Ishikawa (cell line): ENCODE results near the gene OR2L5.

Experiments
- CEBPB ChIP-seq: IDR thresholded peaks from 2 replicates; pipeline ENCODE4 v1.6.1; 2012
- CREB1 ChIP-seq: IDR thresholded peaks from 2 replicates; pipeline ENCODE4 v1.6.1; 2012; ENCODE audit warnings: low read depth
- EGR1 ChIP-seq: IDR thresholded peaks from 2 replicates; pipeline ENCODE4 v1.6.1; 2012
- EP300 ChIP-seq: IDR thresholded peaks from 2 replicates; pipeline ENCODE4 v1.6.1; 2012; ENCODE audit warnings: borderline replicate concordance
- FOXM1 ChIP-seq: IDR thresholded peaks from 2 replicates; pipeline ENCODE4 v1.6.1; 2012; ENCODE audit warnings: low read depth, borderline replicate concordance
- MAX ChIP-seq: IDR thresholded peaks from 2 replicates; pipeline ENCODE4 v1.6.1; 2012
- NFIC ChIP-seq: IDR thresholded peaks from 2 replicates; pipeline ENCODE4 v1.6.1; 2012
- RAD21 ChIP-seq: IDR thresholded peaks from 2 replicates; pipeline ENCODE4 v1.6.1; 2012; ENCODE audit warnings: low read depth
- REST ChIP-seq: IDR thresholded peaks from 2 replicates; pipeline ENCODE4 v1.6.1; 2012; ENCODE audit warnings: low read depth, mild to moderate bottlenecking
- TAF1 ChIP-seq: IDR thresholded peaks from 2 replicates; pipeline ENCODE4 v1.6.1; 2012; ENCODE audit warnings: low read depth, mild to moderate bottlenecking
- TCF12 ChIP-seq: IDR thresholded peaks from 2 replicates; pipeline ENCODE4 v1.6.1; 2012; ENCODE audit warnings: low read depth
- TEAD4 ChIP-seq: IDR thresholded peaks from 2 replicates; pipeline ENCODE4 v1.6.1; 2012
- USF1 ChIP-seq: IDR thresholded peaks from 2 replicates; pipeline ENCODE4 v1.6.1; 2012
- YY1 ChIP-seq: IDR thresholded peaks from 2 replicates; pipeline ENCODE4 v1.6.1; 2012; ENCODE audit warnings: low read depth
- ZBTB7A ChIP-seq: IDR thresholded peaks from 2 replicates; pipeline ENCODE4 v1.6.1; 2012; ENCODE audit warnings: low read depth

The OR2L5 gene

GRCh38 chr1:248029770-248030169 lies 16.3 kb downstream of the OR2L5 start, which contains the start of gene OR2L2:
OR2L2 (plus strand) TSS chr1:248030070; CDS start chr1:248038268, 8,198 bp downstream.
- TF ChIP-seq TAF1, result no peak
- no peak for TF ChIP-seq TCF12
- TF ChIP-seq ZBTB7A, result no peak
- TF ChIP-seq CREB1, result no peak
- TF ChIP-seq EP300, result no peak
- TF ChIP-seq CEBPB, result no peak
- TF ChIP-seq REST, result no peak
- no peak for TF ChIP-seq USF1
- TF ChIP-seq MAX, result no peak
- TF ChIP-seq NFIC, result no peak
- TF ChIP-seq YY1, result no peak

GRCh38 chr1:248045209-248045608 lies 31.7 kb downstream of the OR2L5 start:
- no peak for TF ChIP-seq USF1
- no peak for TF ChIP-seq CEBPB

- TF ChIP-seq TEAD4, result no peak
Measured at GRCh38 chr1:248046536-248046935, 33.1 kb downstream of the OR2L5 start, which contains the start of gene OR2L3. OR2L3 (plus strand) TSS chr1:248046836; CDS start chr1:248060682, 13,846 bp downstream.

- TF ChIP-seq REST (no peak), CEBPB (no peak), TEAD4 (no peak), MAX (no peak), EP300 (no peak), FOXM1 (no peak), CREB1 (no peak), USF1 (no peak), TAF1 (no peak), ZBTB7A (no peak), TCF12 (no peak), RAD21 (no peak), NFIC (no peak), EGR1 (no peak), YY1 (no peak)
Measured at GRCh38 chr1:248047008-248047407, 33.5 kb downstream of the OR2L5 start.

GRCh38 chr1:248054671-248055070 lies 41.2 kb downstream of the OR2L5 start:
- TF ChIP-seq TAF1 (no peak), CREB1 (no peak), EP300 (no peak), USF1 (no peak), CEBPB (no peak), REST (no peak), EGR1 (no peak), TEAD4 (no peak), RAD21 (no peak), MAX (no peak), FOXM1 (no peak), NFIC (no peak), TCF12 (no peak), ZBTB7A (no peak), YY1 (no peak)
